ENCODE results near the gene TMTC2.
A peak's percentile ranks its signal among the peaks of the same experiment; 100 is the strongest.

The TMTC2 gene

DNA sequence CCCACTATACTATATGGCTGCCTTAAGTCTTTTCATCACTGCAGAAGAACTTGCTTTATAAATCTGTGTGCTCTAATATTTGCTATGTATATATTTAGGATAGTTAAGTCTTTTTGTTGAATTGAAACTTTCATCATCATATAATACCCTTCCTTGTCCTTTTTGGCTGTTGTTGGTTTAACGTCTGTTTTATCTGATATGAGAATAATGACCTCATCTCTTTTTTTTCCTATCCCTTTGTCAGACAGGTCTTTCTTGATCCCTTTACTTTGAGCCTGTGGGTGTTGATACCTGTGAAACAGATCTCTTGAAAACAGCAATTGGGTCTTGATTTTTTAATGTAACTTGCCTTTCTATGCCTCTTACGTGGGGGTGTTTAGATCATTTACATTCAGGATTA lies 316.3 kb downstream of the TMTC2 start:
- ChIA-PET POLR2A (interaction anchor here (0.5 kb wide), 1 partner anchor 92 kb away, joined by 6 read pairs; no protein-coding TSS in a partner anchor), CTCF (no interaction called here)
- no CpG with 5 or more reads among the region's 2 CpGs for WGBS (ENCODE audit: insufficient coverage)
- DNase-seq, result no peak
- no peaks in the 10 kb centered on the region for H3K36me3 ChIP-seq (ENCODE audit: control insufficient read depth in 4 of 4, insufficient read depth in 4 of 4, low read length in 3 of 4)
- H3K4me1 ChIP-seq (ENCODE audit: control extremely low read depth in 1 of 4, control insufficient read depth in 4 of 4, insufficient read depth in 4 of 4, low read length in 3 of 4), result no peaks in the 10 kb centered on the region
- H3K27ac ChIP-seq (ENCODE audit: insufficient read depth in 1 of 2, low read depth in 1 of 2, low read length in 2 of 2, poor library complexity in 1 of 2, severe bottlenecking in 2 of 2), result no peak overlapping the region
- peaks cover 0 to 1% (median 0%) of the 10 kb centered on the region in 5 experiments for H3K27me3 ChIP-seq (replicated peaks in 2 of 5; ENCODE audit: control insufficient read depth in 4 of 5, insufficient read depth in 5 of 5, low read length in 4 of 5)
- H3K4me3 ChIP-seq (ENCODE audit: control insufficient read depth in 1 of 7, extremely low read depth in 1 of 7, insufficient read depth in 4 of 7, low read depth in 2 of 7, low read length in 6 of 7), result no peak overlapping the region
- no peaks in the 10 kb centered on the region for H3K9me3 ChIP-seq (ENCODE audit: control extremely low read depth in 1 of 5, control insufficient read depth in 4 of 5, insufficient read depth in 2 of 5, low read depth in 1 of 5, low read length in 4 of 5)

DNA sequence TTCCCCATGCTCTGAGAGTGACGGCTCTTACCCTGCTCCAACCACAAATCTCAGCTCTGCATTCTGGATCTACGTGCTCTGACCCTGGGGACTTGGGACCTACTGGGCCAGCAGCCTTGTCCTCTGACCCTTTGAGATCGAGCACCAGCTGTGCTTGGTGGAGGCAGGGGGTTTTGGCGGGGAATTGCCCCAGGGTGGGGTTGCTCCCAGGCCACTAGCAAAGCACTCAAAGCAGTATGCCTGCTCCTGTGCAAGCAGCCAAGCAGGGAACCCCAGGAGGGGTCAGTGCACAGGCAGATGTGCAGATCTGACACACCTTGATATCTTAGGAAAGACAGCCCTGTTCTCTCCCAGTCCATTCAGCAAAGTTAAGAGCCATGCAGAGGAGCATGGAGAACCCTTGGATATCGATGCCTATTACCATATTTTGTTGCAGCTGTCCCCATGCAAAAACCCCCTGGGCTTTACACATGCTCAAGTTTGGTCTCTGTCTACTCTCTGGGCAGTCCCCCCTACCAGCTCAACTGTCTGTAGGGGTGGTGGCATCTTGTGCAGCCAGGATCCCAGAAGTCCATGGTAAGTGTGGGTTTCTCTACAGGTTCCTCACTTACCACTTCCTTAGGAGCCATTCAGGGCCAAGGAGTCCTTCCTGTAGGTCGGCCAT lies 319.0 kb downstream of the TMTC2 start:
- 89% methylated on average over 6 of the region's 6 CpGs for WGBS (ENCODE audit: insufficient coverage)
- ChIA-PET POLR2A (no interaction called here), CTCF (interaction anchor here (1.7 kb wide), 1 partner anchor 8 kb away, joined by 4 read pairs; no protein-coding TSS in a partner anchor)
- no peak overlapping the region for H3K4me3 ChIP-seq (ENCODE audit: control insufficient read depth in 1 of 7, extremely low read depth in 1 of 7, insufficient read depth in 4 of 7, low read depth in 2 of 7, low read length in 6 of 7)
- H3K27ac ChIP-seq (ENCODE audit: insufficient read depth in 1 of 2, low read depth in 1 of 2, low read length in 2 of 2, poor library complexity in 1 of 2, severe bottlenecking in 2 of 2), result no peak overlapping the region
- no peak for DNase-seq
- H3K9me3 ChIP-seq (ENCODE audit: control extremely low read depth in 1 of 5, control insufficient read depth in 4 of 5, insufficient read depth in 2 of 5, low read depth in 1 of 5, low read length in 4 of 5), result peaks cover 0 to 14% (median 5%) of the 10 kb centered on the region in 5 experiments
- peaks cover 0 to 2% (median 0%) of the 10 kb centered on the region in 4 experiments for H3K36me3 ChIP-seq (ENCODE audit: control insufficient read depth in 4 of 4, insufficient read depth in 4 of 4, low read length in 3 of 4)
- H3K27me3 ChIP-seq (replicated peaks in 2 of 5; ENCODE audit: control insufficient read depth in 4 of 5, insufficient read depth in 5 of 5, low read length in 4 of 5), result no peaks in the 10 kb centered on the region
- no peaks in the 10 kb centered on the region for H3K4me1 ChIP-seq (ENCODE audit: control extremely low read depth in 1 of 4, control insufficient read depth in 4 of 4, insufficient read depth in 4 of 4, low read length in 3 of 4)

DNA sequence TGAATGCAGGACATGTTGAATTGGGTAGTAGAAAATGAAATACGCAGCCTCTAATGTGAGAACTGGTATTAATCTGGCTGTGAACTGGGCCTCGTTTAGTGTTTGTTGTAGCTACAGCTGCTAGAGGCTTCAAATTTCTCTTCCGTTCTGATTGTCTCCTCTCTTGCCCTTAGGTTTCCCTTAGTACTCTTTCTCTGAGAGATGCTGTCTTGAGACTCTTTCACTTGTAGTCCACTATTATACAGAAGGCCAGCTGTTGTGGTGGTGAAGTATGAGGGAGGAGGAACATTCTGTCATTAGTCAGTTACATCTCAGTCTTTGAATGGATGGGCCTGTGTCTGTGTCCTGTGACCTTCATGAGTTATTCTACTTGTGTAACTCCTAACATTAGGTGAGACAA lies 322.0 kb downstream of the TMTC2 start:
- DNase-seq, result no peak
- Histone ChIP-seq H3K4me1 (ENCODE audit: control extremely low read depth in 1 of 4, control insufficient read depth in 4 of 4, insufficient read depth in 4 of 4, low read length in 3 of 4) (no peaks in the 10 kb centered on the region), H3K9me3 (ENCODE audit: control extremely low read depth in 1 of 5, control insufficient read depth in 4 of 5, insufficient read depth in 2 of 5, low read depth in 1 of 5, low read length in 4 of 5) (peaks cover 0 to 19% (median 5%) of the 10 kb centered on the region in 5 experiments), H3K27ac (ENCODE audit: insufficient read depth in 1 of 2, low read depth in 1 of 2, low read length in 2 of 2, poor library complexity in 1 of 2, severe bottlenecking in 2 of 2) (no peak overlapping the region), H3K36me3 (ENCODE audit: control insufficient read depth in 4 of 4, insufficient read depth in 4 of 4, low read length in 3 of 4) (peaks cover 0 to 2% (median 0%) of the 10 kb centered on the region in 4 experiments), H3K27me3 (replicated peaks in 2 of 5; ENCODE audit: control insufficient read depth in 4 of 5, insufficient read depth in 5 of 5, low read length in 4 of 5) (no peaks in the 10 kb centered on the region), H3K4me3 (ENCODE audit: control insufficient read depth in 1 of 7, extremely low read depth in 1 of 7, insufficient read depth in 4 of 7, low read depth in 2 of 7, low read length in 6 of 7) (no peak overlapping the region)
- CTCF ChIA-PET, result no interaction called here
- POLR2A ChIA-PET, result no interaction called here
- 50% methylated on average over 2 of the region's 3 CpGs for WGBS (ENCODE audit: insufficient coverage)

DNA sequence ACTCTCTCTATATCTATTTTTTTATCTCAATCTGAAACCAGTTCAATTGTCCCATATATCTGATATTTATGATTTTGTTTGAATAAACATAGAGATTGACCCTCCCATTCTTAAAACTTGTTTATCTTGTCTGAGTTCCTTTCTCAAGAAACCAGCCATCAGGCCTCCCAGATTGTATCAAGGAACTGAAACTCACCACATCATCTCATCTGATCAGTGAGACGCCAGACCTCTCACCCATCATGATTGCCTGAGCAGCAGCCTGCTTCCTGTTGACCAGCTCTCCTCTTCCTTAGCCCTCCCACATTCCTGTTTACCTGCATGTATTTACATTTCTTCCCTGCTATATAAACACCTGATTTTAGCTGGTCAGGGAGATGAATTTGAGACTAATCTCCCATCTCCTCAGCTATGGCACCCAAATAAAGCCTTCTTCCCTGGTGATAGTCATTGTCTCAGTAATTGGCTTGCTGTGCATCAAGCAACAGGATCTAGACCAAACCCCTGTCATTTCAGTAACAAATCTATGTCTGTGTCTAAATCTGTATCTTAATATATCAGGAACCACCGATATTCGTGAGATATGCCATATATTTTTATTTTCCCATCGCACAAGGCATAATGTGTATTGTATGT lies 323.6 kb downstream of the TMTC2 start:
- H3K9me3 ChIP-seq (ENCODE audit: control extremely low read depth in 1 of 5, control insufficient read depth in 4 of 5, insufficient read depth in 2 of 5, low read depth in 1 of 5, low read length in 4 of 5), result peaks cover 0 to 19% (median 5%) of the 10 kb centered on the region in 5 experiments
- H3K27ac ChIP-seq (ENCODE audit: insufficient read depth in 1 of 2, low read depth in 1 of 2, low read length in 2 of 2, poor library complexity in 1 of 2, severe bottlenecking in 2 of 2), result no peak overlapping the region
- ChIA-PET CTCF (no interaction called here), POLR2A (no interaction called here)
- H3K4me3 ChIP-seq (ENCODE audit: control insufficient read depth in 1 of 7, extremely low read depth in 1 of 7, insufficient read depth in 4 of 7, low read depth in 2 of 7, low read length in 6 of 7), result no peak overlapping the region
- no peak for DNase-seq
- H3K36me3 ChIP-seq (ENCODE audit: control insufficient read depth in 4 of 4, insufficient read depth in 4 of 4, low read length in 3 of 4), result peaks cover 0 to 2% (median 0%) of the 10 kb centered on the region in 4 experiments
- WGBS (ENCODE audit: insufficient coverage), result 0% methylated on average over 1 of the region's 4 CpGs
- no peaks in the 10 kb centered on the region for H3K4me1 ChIP-seq (ENCODE audit: control extremely low read depth in 1 of 4, control insufficient read depth in 4 of 4, insufficient read depth in 4 of 4, low read length in 3 of 4)
- H3K27me3 ChIP-seq (replicated peaks in 2 of 5; ENCODE audit: control insufficient read depth in 4 of 5, insufficient read depth in 5 of 5, low read length in 4 of 5), result no peaks in the 10 kb centered on the region

DNA sequence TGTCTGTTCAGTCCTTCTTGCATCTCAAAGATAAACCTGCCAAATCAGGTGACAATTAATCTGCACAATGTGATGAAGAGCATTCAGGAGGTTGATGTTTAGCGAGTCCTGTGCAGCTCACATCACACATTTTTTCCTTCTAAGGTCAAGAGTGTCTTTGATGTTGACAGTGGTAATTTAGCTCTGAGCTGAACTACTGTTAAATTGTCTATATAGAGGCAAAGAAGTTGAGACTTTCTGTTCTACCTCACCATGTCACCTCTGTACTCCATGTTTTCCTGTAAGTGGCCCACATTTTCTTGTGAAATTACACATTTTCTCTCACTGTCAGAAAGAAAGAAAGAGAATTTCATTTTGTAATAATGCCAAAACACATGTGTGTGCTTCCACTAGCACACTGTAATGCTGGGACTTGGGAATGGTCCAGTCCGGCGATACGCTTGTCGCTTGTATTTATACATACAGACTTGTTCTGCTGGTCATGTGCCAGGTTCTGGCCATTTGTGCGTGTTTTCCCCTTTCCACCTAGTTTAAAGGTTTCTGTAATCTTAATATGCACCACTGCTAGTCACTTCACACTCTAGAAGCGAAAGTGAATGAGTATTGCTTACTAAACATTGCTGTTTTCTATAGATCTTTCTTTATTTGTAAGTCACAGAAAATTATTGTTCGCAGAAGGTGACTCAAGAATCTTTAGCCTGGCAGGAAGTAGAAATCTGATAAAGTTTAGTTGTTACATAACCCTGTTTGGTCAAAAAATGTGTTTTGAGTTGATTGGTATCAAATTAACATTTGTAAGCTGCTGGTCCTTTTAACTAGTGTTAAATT lies 328.9 kb downstream of the TMTC2 start:
- 23% methylated on average over 6 of the region's 8 CpGs for WGBS (ENCODE audit: insufficient coverage)
- ChIA-PET CTCF (interaction anchor here (0.9 to 1.3 kb wide), 2 partner anchors 13 to 42 kb away, joined by 3 to 5 read pairs; no protein-coding TSS in a partner anchor), POLR2A (no interaction called here)
- Histone ChIP-seq H3K27me3 (replicated peaks in 2 of 5; ENCODE audit: control insufficient read depth in 4 of 5, insufficient read depth in 5 of 5, low read length in 4 of 5) (no peaks in the 10 kb centered on the region), H3K27ac (ENCODE audit: insufficient read depth in 1 of 2, low read depth in 1 of 2, low read length in 2 of 2, poor library complexity in 1 of 2, severe bottlenecking in 2 of 2) (peak overlapping the region; percentile 6 to 40), H3K36me3 (ENCODE audit: control insufficient read depth in 4 of 4, insufficient read depth in 4 of 4, low read length in 3 of 4) (no peaks in the 10 kb centered on the region), H3K9me3 (ENCODE audit: control extremely low read depth in 1 of 5, control insufficient read depth in 4 of 5, insufficient read depth in 2 of 5, low read depth in 1 of 5, low read length in 4 of 5) (peaks cover 0 to 6% (median 0%) of the 10 kb centered on the region in 5 experiments), H3K4me1 (ENCODE audit: control extremely low read depth in 1 of 4, control insufficient read depth in 4 of 4, insufficient read depth in 4 of 4, low read length in 3 of 4) (peaks cover 0 to 12% (median 2%) of the 10 kb centered on the region in 4 experiments), H3K4me3 (ENCODE audit: control insufficient read depth in 1 of 7, extremely low read depth in 1 of 7, insufficient read depth in 4 of 7, low read depth in 2 of 7, low read length in 6 of 7) (peak overlapping the region in 4 of 7 experiments; percentile 21 to 72 (median 26))
- peak; percentile 15 to 75 (median 52) for DNase-seq

DNA sequence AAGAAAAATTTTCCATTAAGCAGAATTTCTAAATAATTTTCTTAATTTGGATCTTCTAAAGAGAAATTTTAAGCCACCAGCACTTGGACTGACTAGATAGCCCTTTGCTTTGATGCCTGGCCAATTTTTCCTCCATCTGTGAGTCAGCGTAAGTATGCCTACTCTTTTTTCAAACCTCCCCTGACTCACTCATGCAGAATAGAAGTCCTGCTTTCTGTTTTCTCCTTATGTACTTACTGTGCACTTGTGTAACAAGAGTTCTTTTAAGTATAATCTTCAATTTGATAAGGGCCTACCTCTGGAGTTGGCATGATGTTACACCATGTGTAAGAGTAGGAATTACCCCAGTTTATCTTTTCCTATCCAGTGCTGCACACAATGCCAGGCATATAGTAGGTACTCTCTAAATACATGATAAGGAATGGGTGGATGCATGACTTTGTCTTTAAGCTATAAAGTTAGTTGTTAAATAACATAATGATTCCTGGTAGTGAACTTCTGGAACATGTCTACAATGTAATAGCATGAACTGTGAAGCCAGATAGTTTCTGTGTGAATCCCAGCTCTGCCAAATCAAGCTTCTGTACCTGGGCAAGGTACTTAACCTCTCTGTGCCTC lies 329.6 kb downstream of the TMTC2 start:
- POLR2A ChIA-PET, result no interaction called here
- H3K27me3 ChIP-seq (replicated peaks in 2 of 5; ENCODE audit: control insufficient read depth in 4 of 5, insufficient read depth in 5 of 5, low read length in 4 of 5), result no peaks in the 10 kb centered on the region
- H3K4me3 ChIP-seq (ENCODE audit: control insufficient read depth in 1 of 7, extremely low read depth in 1 of 7, insufficient read depth in 4 of 7, low read depth in 2 of 7, low read length in 6 of 7), result peak overlapping the region in 3 of 7 experiments; percentile 25 to 72 (median 26)
- CTCF ChIA-PET, result interaction anchor here (0.9 to 1.3 kb wide), 2 partner anchors 12 to 42 kb away, joined by 3 to 5 read pairs; no protein-coding TSS in a partner anchor
- WGBS (ENCODE audit: insufficient coverage), result 14% methylated on average over 1 of the region's 1 CpG
- peaks cover 0 to under 1% (median 0%) of the 10 kb centered on the region in 5 experiments for H3K9me3 ChIP-seq (ENCODE audit: control extremely low read depth in 1 of 5, control insufficient read depth in 4 of 5, insufficient read depth in 2 of 5, low read depth in 1 of 5, low read length in 4 of 5)
- H3K27ac ChIP-seq (ENCODE audit: insufficient read depth in 1 of 2, low read depth in 1 of 2, low read length in 2 of 2, poor library complexity in 1 of 2, severe bottlenecking in 2 of 2), result peak overlapping the region; percentile 6 to 40
- DNase-seq, result peak; percentile 34 to 80 (median 65)
- no peaks in the 10 kb centered on the region for H3K36me3 ChIP-seq (ENCODE audit: control insufficient read depth in 4 of 4, insufficient read depth in 4 of 4, low read length in 3 of 4)
- peaks cover 0 to 12% (median 2%) of the 10 kb centered on the region in 4 experiments for H3K4me1 ChIP-seq (ENCODE audit: control extremely low read depth in 1 of 4, control insufficient read depth in 4 of 4, insufficient read depth in 4 of 4, low read length in 3 of 4)

All from common myeloid progenitor, CD34-positive (primary cell).